HEK293 (cell line): ENCODE results near the gene PCLO.

Source experiments
- ZBTB21 ChIP-seq: fragments of 450-650 bp; formaldehyde crosslinking; IDR thresholded peaks from 2 replicates; pipeline ENCODE4 v1.5.1; 2017; ENCODE audit warnings: missing biosample characterization, missing genetic modification characterization
- ZBTB7A ChIP-seq: fragments of 450-650 bp; formaldehyde crosslinking; IDR thresholded peaks from 2 replicates; pipeline ENCODE4 v1.5.1; 2016; ENCODE audit warnings: low read depth, missing biosample characterization, missing genetic modification characterization
- ZNF184 ChIP-seq: fragments of 450-650 bp; IDR thresholded peaks from 2 replicates; pipeline ENCODE4 v1.5.1; 2018; ENCODE audit warnings: missing biosample characterization, mild to moderate bottlenecking, missing genetic modification characterization
- ZNF302 ChIP-seq: fragments of 450-650 bp; formaldehyde crosslinking; IDR thresholded peaks from 2 replicates; pipeline ENCODE4 v1.5.1; 2016; ENCODE audit warnings: missing biosample characterization, missing genetic modification characterization, low read depth
- TF ChIP-seq, protein P1 (sequence below): fragments of 450-650 bp; formaldehyde crosslinking; IDR thresholded peaks from 2 replicates; pipeline ENCODE4 v1.5.1; 2016; ENCODE audit warnings: missing biosample characterization, missing genetic modification characterization
- TF ChIP-seq, protein P2 (sequence below): fragments of 450-650 bp; formaldehyde crosslinking; IDR thresholded peaks from 2 replicates; pipeline ENCODE4 v1.5.1; 2016; ENCODE audit warnings: missing biosample characterization, missing genetic modification characterization

DNA sequence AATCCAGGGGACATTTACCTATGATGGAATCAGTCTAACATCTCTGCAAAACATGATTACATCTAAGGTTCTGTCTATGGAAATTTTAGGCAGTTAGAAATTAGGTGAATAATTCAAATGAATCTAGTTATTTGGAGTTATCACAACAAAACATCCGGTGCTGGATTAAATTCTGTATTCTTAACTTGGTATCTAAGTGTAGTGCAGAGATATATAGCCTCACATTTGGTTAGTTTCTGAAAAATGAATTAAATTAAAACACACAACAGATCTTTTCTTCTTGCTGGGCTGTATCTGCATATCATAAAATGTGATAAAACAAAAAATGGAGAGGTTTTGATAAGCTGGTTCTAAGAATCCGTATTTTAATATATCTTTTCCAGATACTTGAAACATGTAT lies 354.1 kb downstream of the PCLO start:
- TF ChIP-seq, protein P1, sequence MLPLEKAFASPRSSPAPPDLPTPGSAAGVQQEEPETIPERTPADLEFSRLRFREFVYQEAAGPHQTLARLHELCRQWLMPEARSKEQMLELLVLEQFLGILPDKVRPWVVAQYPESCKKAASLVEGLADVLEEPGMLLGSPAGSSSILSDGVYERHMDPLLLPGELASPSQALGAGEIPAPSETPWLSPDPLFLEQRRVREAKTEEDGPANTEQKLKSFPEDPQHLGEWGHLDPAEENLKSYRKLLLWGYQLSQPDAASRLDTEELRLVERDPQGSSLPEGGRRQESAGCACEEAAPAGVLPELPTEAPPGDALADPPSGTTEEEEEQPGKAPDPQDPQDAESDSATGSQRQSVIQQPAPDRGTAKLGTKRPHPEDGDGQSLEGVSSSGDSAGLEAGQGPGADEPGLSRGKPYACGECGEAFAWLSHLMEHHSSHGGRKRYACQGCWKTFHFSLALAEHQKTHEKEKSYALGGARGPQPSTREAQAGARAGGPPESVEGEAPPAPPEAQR = no peak
- TF ChIP-seq ZBTB7A (tag by site-specific recombination) = no peak
- no peak for TF ChIP-seq ZNF184
- no peak for TF ChIP-seq ZNF302 (tag by site-specific recombination)
- TF ChIP-seq, protein P2, sequence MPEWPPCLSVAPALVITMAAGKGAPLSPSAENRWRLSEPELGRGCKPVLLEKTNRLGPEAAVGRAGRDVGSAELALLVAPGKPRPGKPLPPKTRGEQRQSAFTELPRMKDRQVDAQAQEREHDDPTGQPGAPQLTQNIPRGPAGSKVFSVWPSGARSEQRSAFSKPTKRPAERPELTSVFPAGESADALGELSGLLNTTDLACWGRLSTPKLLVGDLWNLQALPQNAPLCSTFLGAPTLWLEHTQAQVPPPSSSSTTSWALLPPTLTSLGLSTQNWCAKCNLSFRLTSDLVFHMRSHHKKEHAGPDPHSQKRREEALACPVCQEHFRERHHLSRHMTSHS = no peak
- no peak for TF ChIP-seq ZBTB21 (tag by site-specific recombination)
